IMR-90 (cell line): Measurements from ENCODE around the gene HOXB1. TPM values are rescaled to one million over a fixed set of nuclear protein-coding genes. Genes with fewer than 3 reads are reported as not detected.
A peak's percentile ranks its signal among the peaks of the same experiment; 100 is the strongest.

Source experiments
- ATAC-seq: fragments of 200-7000 bp; cut with Tn5 transposase; 2 replicates; pipeline ENCODE4 v1.9.1; 2020; ENCODE audit warnings: low read depth, mild to moderate bottlenecking, moderate library complexity
- BruUV-seq: library from RNA; stranded (reverse); fragments of 400-500 nt; replicated peaks from 2 replicates; lab custom pipeline; 2021; lab: Mats Ljungman, UMichigan
- CTCF ChIA-PET: fragments of 300-600 bp; formaldehyde crosslinking; extraction: SDS; loops from one replicate; lab custom pipeline; 2021; ENCODE audit warnings: antibody characterized with exemption; lab: Yijun Ruan, JAX
- POLR2A ChIA-PET: fragments of 300-600 bp; sonication (Branson Sonifier 250); formaldehyde crosslinking; loops from one replicate; lab custom pipeline; 2022; ENCODE audit warnings: antibody characterized with exemption; ENCODE audit not compliant: unreplicated experiment; lab: Charles Lee
- DNase-seq: peaks from one replicate; pipeline ENCODE4 v3.0.0; 2013
- H2AFZ ChIP-seq: replicated peaks from 2 replicates; pipeline ENCODE3; 2013; ENCODE audit warnings: low read length, mild to moderate bottlenecking; ENCODE audit not compliant: poor library complexity
- H2AK5ac ChIP-seq: 2 replicates; pipeline ENCODE4 v1.6.1; 2013; ENCODE audit warnings: low read depth, low read length, inconsistent platforms
- H2AK9ac ChIP-seq: replicated peaks from 2 replicates; pipeline ENCODE3; 2013; ENCODE audit warnings: mild to moderate bottlenecking, low read depth, low read length, moderate library complexity; ENCODE audit not compliant: poor library complexity
- H2BK120ac ChIP-seq: 2 replicates; pipeline ENCODE4 v1.6.1; 2013; ENCODE audit warnings: low read depth, low read length, inconsistent platforms
- H2BK15ac ChIP-seq: 3 replicates; pipeline ENCODE4 v1.6.1; 2013; ENCODE audit warnings: low read depth, low read length, inconsistent platforms
- H2BK20ac ChIP-seq: 2 replicates; pipeline ENCODE4 v1.6.1; 2013; ENCODE audit warnings: low read depth, mild to moderate bottlenecking, inconsistent platforms, low read length, moderate library complexity
- H2BK5ac ChIP-seq: 2 replicates; pipeline ENCODE4 v1.6.1; 2013; ENCODE audit warnings: mild to moderate bottlenecking, low read depth, low read length, inconsistent platforms; ENCODE audit not compliant: poor library complexity, severe bottlenecking
- H3K14ac ChIP-seq: replicated peaks from 2 replicates; pipeline ENCODE4 v1.6.1; 2013; ENCODE audit warnings: low read depth, low read length, inconsistent platforms
- H3K18ac ChIP-seq: 2 replicates; pipeline ENCODE4 v1.6.1; 2013; ENCODE audit warnings: low read depth, low read length, control low read depth
- H3K23ac ChIP-seq: 2 replicates; pipeline ENCODE4 v1.6.1; 2013; ENCODE audit warnings: low read depth, low read length, inconsistent platforms
- H3K27ac ChIP-seq: 2 replicates; pipeline ENCODE4 v1.5.1; 2013; ENCODE audit warnings: mild to moderate bottlenecking, control low read depth, low read length; ENCODE audit not compliant: insufficient read depth
- H3K27me3 ChIP-seq: 2 replicates; pipeline ENCODE4 v1.6.1; 2013; ENCODE audit warnings: low read length; ENCODE audit not compliant: control insufficient read depth, insufficient read depth
- H3K36me3 ChIP-seq: 2 replicates; pipeline ENCODE4 v1.6.1; 2013; ENCODE audit warnings: low read length, mixed read lengths; ENCODE audit not compliant: control insufficient read depth, insufficient read depth
- H3K4ac ChIP-seq: 2 replicates; pipeline ENCODE4 v1.6.1; 2013; ENCODE audit warnings: low read depth, low read length, inconsistent platforms
- H3K4me1 ChIP-seq: 2 replicates; pipeline ENCODE4 v1.6.1; 2013; ENCODE audit warnings: low read length, mixed read lengths; ENCODE audit not compliant: control insufficient read depth, insufficient read depth
- H3K4me2 ChIP-seq: 2 replicates; pipeline ENCODE4 v1.6.1; 2013; ENCODE audit warnings: low read depth, mild to moderate bottlenecking, control low read depth, low read length, moderate library complexity
- H3K4me3 ChIP-seq: 2 replicates; pipeline ENCODE4 v1.5.1; 2013; ENCODE audit warnings: low read depth, mild to moderate bottlenecking, control low read depth, low read length, moderate library complexity; ENCODE audit not compliant: insufficient read depth
- H3K56ac ChIP-seq: 2 replicates; pipeline ENCODE4 v1.6.1; 2013; ENCODE audit warnings: low read length, inconsistent platforms; ENCODE audit not compliant: insufficient read depth; ENCODE audit errors: extremely low read depth
- H3K79me1 ChIP-seq, 2 experiments: 2 replicates each; pipeline ENCODE4 v1.6.1; 2013; ENCODE audit warnings: low read length in 2 of 2, inconsistent platforms in 1 of 2, low read depth in 1 of 2
- H3K9ac ChIP-seq: 2 replicates; pipeline ENCODE4 v1.6.1; 2013; ENCODE audit warnings: low read depth, low read length, control low read depth
- H3K9me1 ChIP-seq: 2 replicates; pipeline ENCODE4 v1.6.1; 2013; ENCODE audit warnings: low read length, inconsistent platforms; ENCODE audit not compliant: insufficient read depth
- H3K9me3 ChIP-seq: 2 replicates; pipeline ENCODE4 v1.6.1; 2013; ENCODE audit warnings: low read length; ENCODE audit not compliant: control insufficient read depth, insufficient read depth
- H4K20me1 ChIP-seq: 2 replicates; pipeline ENCODE4 v1.6.1; 2013; ENCODE audit warnings: low read length, inconsistent platforms; ENCODE audit not compliant: insufficient read depth
- H4K5ac ChIP-seq: 2 replicates; pipeline ENCODE4 v1.6.1; 2013; ENCODE audit warnings: mild to moderate bottlenecking, low read depth, low read length, control low read depth
- H4K8ac ChIP-seq, 2 experiments: 2 replicates each; pipeline ENCODE4 v1.6.1; 2013; ENCODE audit warnings: low read depth in 2 of 2, low read length in 2 of 2, control low read depth in 1 of 2, inconsistent platforms in 1 of 2
- H4K91ac ChIP-seq: 2 replicates; pipeline ENCODE4 v1.6.1; 2013; ENCODE audit warnings: low read depth, low read length, inconsistent platforms; ENCODE audit not compliant: insufficient read depth
- BHLHE40 ChIP-seq: fragments of 150-350 bp; IDR thresholded peaks from 2 replicates; pipeline ENCODE4 v1.6.1; 2016; ENCODE audit warnings: mild to moderate bottlenecking, low read depth, low read length
- CEBPB ChIP-seq: IDR thresholded peaks from 2 replicates; pipeline ENCODE4 v1.6.1; 2012; ENCODE audit warnings: low read depth, low read length, improper control_type of control experiment
- CTCF ChIP-seq: conservative IDR thresholded peaks from 2 replicates; pipeline ENCODE4 v1.5.1; 2012; ENCODE audit warnings: mild to moderate bottlenecking, low read depth, low read length, improper control_type of control experiment
- SMC3 ChIP-seq: fragments of 150-350 bp; IDR thresholded peaks from 2 replicates; pipeline ENCODE4 v1.6.1; 2016; ENCODE audit warnings: low read depth, mild to moderate bottlenecking, antibody characterized with exemption, low read length, moderate library complexity
- USF2 ChIP-seq: fragments of 150-350 bp; IDR thresholded peaks from 2 replicates; pipeline ENCODE4 v1.6.1; 2017; ENCODE audit warnings: mild to moderate bottlenecking, antibody characterized with exemption, low read length, low read depth
- WGBS, 2 experiments: methylation state at CpG; one replicate each; pipeline versions ENCODE4 v1.1.5 to v1.1.7; 2013; ENCODE audit warnings: missing lambda C conversion rate in 2 of 2; ENCODE audit not compliant: insufficient read length in 1 of 2; ENCODE audit errors: extremely low coverage in 2 of 2; 5-methylcytosine and 5-hydroxymethylcytosine counted together
- dilution Hi-C: fragments of 300-500 bp; cut with HindIII; formaldehyde crosslinking; loops from one replicate; pipeline ENCODE4 v1.14.3; 2018; ENCODE audit warnings: low sequenced_read_pairs; ENCODE audit not compliant: unreplicated experiment
- in situ Hi-C: fragments of 300-500 bp; cut with MboI; formaldehyde crosslinking; loops from 3 replicates; pipeline ENCODE4 v1.14.3; 2019; ENCODE audit warnings: low sequenced_read_pairs, inconsistent platforms, mixed read lengths
- intact Hi-C: fragments of 100-400 bp; cut with micrococcal nuclease; formaldehyde crosslinking; loops from 2 replicates; pipeline ENCODE4 v1.10.0; 2022
- polyA plus RNA-seq, 3 experiments: library from polyadenylated mRNA; depleted of rRNA; stranded (reverse); fragments of >200 nt; gene quantifications; 2 replicates each; pipeline ENCODE4 v1.2.3, GENCODE V29; 2012; ENCODE audit warnings: low replicate concordance in 1 of 3
- total RNA-seq: library from RNA; depleted of rRNA; stranded (reverse); fragments of >200 nt; gene quantifications from 2 replicates; pipeline ENCODE4 v1.2.3, GENCODE V29; 2012

The HOXB1 gene
- total and polyA plus RNA-seq, 2 of the 4 experiments (the other 2 are of a cell fraction), result not detected

GRCh38 chr17:48545022-48545375 is 14.2 kb upstream of the HOXB1 start, which contains the start of gene HOXB2:
Gene HOXB2 (minus strand): TSS chr17:48545109. CDS start chr17:48544911, 198 bp downstream.
- H2AK9ac ChIP-seq, result peak within 1 kb of the TSS; percentile 50
- peak within 1 kb of the TSS; percentile 91 for H2BK120ac ChIP-seq
- peak within 1 kb of the TSS; percentile 92 for H4K91ac ChIP-seq
- H3K9me3 ChIP-seq, result no peaks in the 10 kb centered on the region
- peak within 1 kb of the TSS; percentile 93 for H2AK5ac ChIP-seq
- peak within 1 kb of the TSS; percentile 84 for H4K5ac ChIP-seq
- ChIA-PET POLR2A (no interaction called here), CTCF (no interaction called here)
- H2AFZ ChIP-seq, result peak within 1 kb of the TSS; percentile 72
- H3K36me3 ChIP-seq, result peaks cover 27% of the 10 kb centered on the region
- peak within 1 kb of the TSS; percentile 99 for H3K27ac ChIP-seq
- H3K56ac ChIP-seq, result peak within 1 kb of the TSS; percentile 99
- peak within 1 kb of the TSS; percentile 93 for H2BK20ac ChIP-seq
- ATAC-seq (peak; percentile 16; the same call in 1 of the 2 replicates), DNase-seq (peak; percentile 77)
- H3K9me1 ChIP-seq, result peaks cover 3% of the 10 kb centered on the region; the same call in 1 of the 2 replicates
- BruUV-seq, result no TSS peak
- no CpG with 5 or more reads among the region's 12 CpGs for WGBS, 2 experiments
- peaks cover 4 to 29% of the 10 kb centered on the region in 2 experiments; a peak in 2 of 4 replicates for H3K79me1 ChIP-seq
- H3K4me3 ChIP-seq, result peak within 1 kb of the TSS; percentile 96
- in situ Hi-C loops (loop anchor here (10.0 kb wide), 1 partner anchor 190 kb away; no protein-coding TSS in a partner anchor), intact Hi-C loops (no loop called here), dilution Hi-C loops (no loop called here)
- H4K8ac ChIP-seq, result peak within 1 kb of the TSS; percentile 80 to 94
- H2BK15ac ChIP-seq, result peak within 1 kb of the TSS; percentile 95
- TF ChIP-seq USF2 (peak; percentile 92), SMC3 (no peak), BHLHE40 (peak; percentile 5; the same call in 1 of the 2 replicates), CTCF (no peak), CEBPB (no peak)
- peak within 1 kb of the TSS; percentile 98 for H3K4ac ChIP-seq
- H3K23ac ChIP-seq, result peak within 1 kb of the TSS; percentile 100
- H3K4me2 ChIP-seq, result peak within 1 kb of the TSS; percentile 80
- H3K4me1 ChIP-seq, result peaks cover 32% of the 10 kb centered on the region
- H3K9ac ChIP-seq, result peak within 1 kb of the TSS; percentile 100
- peak within 1 kb of the TSS; percentile 96 for H2BK5ac ChIP-seq
- H4K20me1 ChIP-seq, result no peaks in the 10 kb centered on the region
- H3K14ac ChIP-seq, result peak within 1 kb of the TSS; percentile 99
- no peaks in the 10 kb centered on the region for H3K27me3 ChIP-seq
- H3K18ac ChIP-seq, result peak within 1 kb of the TSS; percentile 96
